ENCODE data around the gene TMEM184A. TPM values are rescaled to one million over a fixed set of nuclear protein-coding genes. Genes with fewer than 3 reads are reported as not detected.

The TMEM184A gene
- polyA plus RNA-seq, 5 donors: 1.0 to 2.6 (median 2.3) TPM

Other genes starting within 250 kb of the TMEM184A start
- 10 to 100 TPM in 3 of 5 donors, 1 to 10 TPM in 2; 6.9 to 19.1 (median 12.1) TPM for gene MICALL2, start 96.7 kb downstream of the TMEM184A start, polyA plus RNA-seq (ENCODE audit: insufficient read depth in 1 of 5, insufficient read length in 5 of 5, low replicate concordance in 1 of 5)
- 10 to 100 TPM; 38.0 to 68.0 (median 51.8) TPM for gene INTS1, start 51.8 kb downstream of the TMEM184A start, polyA plus RNA-seq (ENCODE audit: insufficient read depth in 1 of 5, insufficient read length in 5 of 5, low replicate concordance in 1 of 5)
- gene MAFK, start 25.5 kb downstream of the TMEM184A start, polyA plus RNA-seq (ENCODE audit: insufficient read depth in 1 of 5, insufficient read length in 5 of 5, low replicate concordance in 1 of 5): 1 to 10 TPM; 2.8 to 6.9 (median 5.1) TPM
- 10 to 100 TPM; 20.8 to 33.1 (median 24.6) TPM for gene PSMG3, start 13.8 kb upstream of the TMEM184A start, polyA plus RNA-seq (ENCODE audit: insufficient read depth in 1 of 5, insufficient read length in 5 of 5, low replicate concordance in 1 of 5)
- gene ELFN1, start 114.1 kb upstream of the TMEM184A start, polyA plus RNA-seq (ENCODE audit: insufficient read depth in 1 of 5, insufficient read length in 5 of 5, low replicate concordance in 1 of 5): 1 to 10 TPM; 1.6 to 4.3 (median 2.7) TPM